Kidney epithelial cell (primary cell): Measurements from ENCODE around the gene ARHGAP45. TPM values are rescaled to one million over a fixed set of nuclear protein-coding genes. Genes with fewer than 3 reads are reported as not detected.
A peak's percentile ranks its signal among the peaks of the same experiment; 100 is the strongest.

Experiments used
- DNase-seq: peaks from one replicate; pipeline ENCODE4 v3.0.0-alpha.2; 2010; ENCODE audit warnings: low read depth
- H3K27me3 ChIP-seq: 2 replicates; pipeline ENCODE4 v1.6.0; 2011; ENCODE audit warnings: low read length; ENCODE audit not compliant: control insufficient read depth, insufficient read depth
- H3K36me3 ChIP-seq: 2 replicates; pipeline ENCODE4 v1.5.1; 2011; ENCODE audit warnings: low read length; ENCODE audit not compliant: control insufficient read depth, insufficient read depth
- H3K4me3 ChIP-seq: 2 replicates; pipeline ENCODE4 v1.5.1; 2011; ENCODE audit warnings: low read depth, mild to moderate bottlenecking, control low read depth, low read length
- total RNA-seq: library from RNA; depleted of rRNA; stranded (reverse); fragments of >200 nt; gene quantifications from 2 replicates; pipeline ENCODE4 v1.2.3, GENCODE V29; 2015
- TF ChIP-seq, protein P1 (sequence below): IDR thresholded peaks from 2 replicates; pipeline ENCODE4 v1.5.1; 2011; ENCODE audit warnings: mild to moderate bottlenecking, moderate library complexity, low read length, control low read depth, inconsistent platforms; ENCODE audit not compliant: insufficient read depth, poor library complexity, severe bottlenecking

ARHGAP45 gene
- total RNA-seq, 1 donor from 2014 or later: 4.2 TPM

DNA sequence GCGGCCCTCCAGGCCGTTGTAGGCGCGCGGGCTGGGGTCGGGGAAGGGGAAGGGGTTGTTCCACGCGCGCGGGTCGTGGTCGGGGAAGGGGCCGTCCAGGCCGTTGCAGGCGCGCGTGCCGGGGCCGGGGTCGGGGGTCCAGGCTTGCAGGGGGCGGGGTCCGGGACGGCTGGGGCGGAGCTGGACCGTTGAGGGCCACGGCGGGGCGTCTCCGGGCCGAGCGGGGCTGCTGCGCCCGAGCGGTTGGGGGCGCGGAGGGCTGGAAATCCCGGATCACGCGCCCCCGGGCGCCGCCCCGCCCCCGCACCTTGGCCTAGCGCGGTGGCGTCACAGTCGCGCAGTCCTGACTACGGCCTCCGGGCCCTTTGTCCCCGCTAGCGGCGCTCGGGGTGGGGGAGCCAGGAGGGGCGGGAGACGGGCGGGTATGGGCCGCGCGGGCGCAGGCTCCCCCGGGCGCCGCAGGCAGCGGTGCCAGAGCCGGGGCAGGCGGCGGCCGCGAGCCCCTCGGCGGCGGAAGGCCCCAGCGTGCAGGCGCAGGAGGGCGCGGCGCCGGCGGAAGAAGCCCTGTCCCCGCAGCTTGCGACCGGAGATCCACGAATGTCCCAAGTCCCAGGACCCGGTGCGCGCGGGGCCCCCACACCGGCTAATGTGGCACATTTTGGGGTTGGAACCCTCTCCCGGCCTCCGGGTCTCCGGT, 37.5 kb downstream of the ARHGAP45 start:
- TF ChIP-seq, protein P1, sequence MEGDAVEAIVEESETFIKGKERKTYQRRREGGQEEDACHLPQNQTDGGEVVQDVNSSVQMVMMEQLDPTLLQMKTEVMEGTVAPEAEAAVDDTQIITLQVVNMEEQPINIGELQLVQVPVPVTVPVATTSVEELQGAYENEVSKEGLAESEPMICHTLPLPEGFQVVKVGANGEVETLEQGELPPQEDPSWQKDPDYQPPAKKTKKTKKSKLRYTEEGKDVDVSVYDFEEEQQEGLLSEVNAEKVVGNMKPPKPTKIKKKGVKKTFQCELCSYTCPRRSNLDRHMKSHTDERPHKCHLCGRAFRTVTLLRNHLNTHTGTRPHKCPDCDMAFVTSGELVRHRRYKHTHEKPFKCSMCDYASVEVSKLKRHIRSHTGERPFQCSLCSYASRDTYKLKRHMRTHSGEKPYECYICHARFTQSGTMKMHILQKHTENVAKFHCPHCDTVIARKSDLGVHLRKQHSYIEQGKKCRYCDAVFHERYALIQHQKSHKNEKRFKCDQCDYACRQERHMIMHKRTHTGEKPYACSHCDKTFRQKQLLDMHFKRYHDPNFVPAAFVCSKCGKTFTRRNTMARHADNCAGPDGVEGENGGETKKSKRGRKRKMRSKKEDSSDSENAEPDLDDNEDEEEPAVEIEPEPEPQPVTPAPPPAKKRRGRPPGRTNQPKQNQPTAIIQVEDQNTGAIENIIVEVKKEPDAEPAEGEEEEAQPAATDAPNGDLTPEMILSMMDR: no peak
- no peak for DNase-seq

DNA sequence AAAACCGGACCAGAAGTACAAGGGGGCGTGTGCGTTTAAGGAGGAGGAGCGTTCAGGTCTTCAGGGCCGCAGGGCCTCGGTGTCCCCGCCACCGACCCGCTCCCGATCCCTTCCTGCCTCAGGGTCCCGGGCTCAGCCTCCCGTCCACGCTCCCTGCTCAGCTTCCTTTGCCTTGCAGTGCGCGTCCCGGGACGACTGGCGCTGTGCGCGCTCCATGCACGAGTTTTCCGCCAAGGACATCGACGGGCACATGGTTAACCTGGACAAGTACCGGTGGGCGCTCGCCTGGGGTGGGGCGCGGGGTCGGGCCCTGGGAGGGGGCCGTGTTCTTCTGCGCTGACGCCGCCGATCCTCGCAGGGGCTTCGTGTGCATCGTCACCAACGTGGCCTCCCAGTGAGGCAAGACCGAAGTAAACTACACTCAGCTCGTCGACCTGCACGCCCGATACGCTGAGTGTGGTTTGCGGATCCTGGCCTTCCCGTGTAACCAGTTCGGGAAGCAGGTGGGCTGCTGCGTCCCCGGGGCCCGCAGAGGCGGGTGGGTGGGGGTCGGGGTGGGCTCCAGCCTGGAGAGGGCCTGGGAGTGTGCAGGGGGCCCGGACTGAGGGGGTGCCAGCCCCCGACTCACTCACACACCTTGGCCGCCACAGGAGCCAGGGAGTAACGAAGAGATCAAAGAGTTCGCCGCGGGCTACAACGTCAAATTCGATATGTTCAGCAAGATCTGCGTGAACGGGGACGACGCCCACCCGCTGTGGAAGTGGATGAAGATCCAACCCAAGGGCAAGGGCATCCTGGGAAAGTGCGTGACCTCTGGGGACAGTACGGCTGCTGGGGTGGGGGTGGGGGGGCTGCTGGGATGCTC, 38.3 kb downstream of the ARHGAP45 start:
- no peak for DNase-seq
- H3K27me3 ChIP-seq: no peaks in the 10 kb centered on the region

More for the DNA sequence above, 37.5 kb downstream of the ARHGAP45 start:
- Histone ChIP-seq H3K4me3 (peak overlapping the region; percentile 65), H3K36me3 (no peaks in the 10 kb centered on the region), H3K27me3 (no peaks in the 10 kb centered on the region)

GRCh38 chr19:1105873-1106840, 39.2 kb downstream of the ARHGAP45 start:
- DNase-seq: no peak
- no peak overlapping the region for H3K4me3 ChIP-seq
- no peaks in the 10 kb centered on the region for H3K27me3 ChIP-seq
- TF ChIP-seq, protein P1: no peak
- H3K36me3 ChIP-seq: peaks cover 1% of the 10 kb centered on the region

More for the DNA sequence above, 38.3 kb downstream of the ARHGAP45 start:
- TF ChIP-seq, protein P1: no peak
- H3K36me3 ChIP-seq: no peaks in the 10 kb centered on the region
- H3K4me3 ChIP-seq: peak overlapping the region; percentile 65

- peaks cover 1% of the 10 kb centered on the region for H3K36me3 ChIP-seq
- no peaks in the 10 kb centered on the region for H3K27me3 ChIP-seq
- H3K4me3 ChIP-seq: no peak overlapping the region
- DNase-seq: no peak
- TF ChIP-seq, protein P1: peak; percentile 35
Observed at GRCh38 chr19:1106841-1107660, 40.1 kb downstream of the ARHGAP45 start.
